IMR-90 (cell line): ENCODE measurements around the gene LMNTD2.

ENCODE experiments used
- CTCF ChIP-seq: conservative IDR thresholded peaks from 2 replicates; pipeline ENCODE4 v1.5.1; 2012; ENCODE audit warnings: mild to moderate bottlenecking, low read depth, low read length, improper control_type of control experiment
- MXI1 ChIP-seq: IDR thresholded peaks from 2 replicates; pipeline ENCODE4 v1.6.1; 2012; ENCODE audit warnings: low read depth, mild to moderate bottlenecking, low read length, moderate library complexity, borderline replicate concordance
- POLR2A ChIP-seq: IDR thresholded peaks from 2 replicates; pipeline ENCODE4 v1.6.1; 2012; ENCODE audit warnings: mild to moderate bottlenecking, low read depth, low read length
- RAD21 ChIP-seq: IDR thresholded peaks from 2 replicates; pipeline ENCODE4 v1.6.1; 2012; ENCODE audit warnings: low read length, improper control_type of control experiment
- RFX5 ChIP-seq: IDR thresholded peaks from 2 replicates; pipeline ENCODE4 v1.8.0; 2012; ENCODE audit warnings: low read depth, mild to moderate bottlenecking, low read length, moderate library complexity

GRCh38 chr11:536841-537621 is 23.5 kb downstream of the LMNTD2 start, which contains the start of gene LRRC56:
- TF ChIP-seq POLR2A (peak; percentile 49; the same call in 1 of the 2 replicates), RFX5 (no peak), CTCF (no peak), RAD21 (no peak), MXI1 (peak; percentile 79; the same call in 1 of the 2 replicates)
